ENCODE data around the gene REXO1.

DNA sequence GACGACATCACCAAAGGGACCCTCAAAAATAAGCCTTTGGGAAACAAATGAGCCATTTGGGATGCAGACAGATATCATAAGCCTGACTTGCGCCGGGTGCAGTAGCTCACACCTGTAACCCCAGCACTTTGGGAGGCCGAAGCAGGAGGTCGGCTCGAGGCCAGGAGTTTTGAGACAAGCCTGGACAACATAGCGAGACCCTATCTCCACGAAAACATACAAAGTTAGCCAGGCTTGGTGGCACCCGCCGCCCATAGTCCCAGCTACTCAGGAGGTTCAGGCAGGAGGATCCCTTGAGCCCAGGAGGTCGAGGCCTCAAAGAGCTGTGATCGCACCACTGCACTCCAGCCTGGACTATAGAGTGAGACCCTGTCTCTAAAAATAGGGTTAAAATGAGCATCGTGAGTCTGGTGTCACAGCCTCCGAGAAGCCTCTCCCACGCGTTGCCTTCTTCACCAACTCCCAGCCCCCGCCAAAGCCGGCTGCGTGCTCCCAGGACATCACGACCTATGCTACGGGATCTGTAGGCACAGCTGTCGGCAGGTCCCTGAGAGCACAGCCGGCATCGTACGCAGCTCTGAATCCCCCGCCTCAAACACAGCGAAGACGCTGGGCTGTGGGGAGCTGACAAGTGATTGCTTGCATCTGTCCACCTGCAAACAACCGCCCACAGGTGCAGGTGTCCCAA lies 1.6 kb downstream of the REXO1 start:
- TF ChIP-seq EZH2 (IDR thresholded peaks at IDR 0.05; ENCODE audit: borderline replicate concordance, low read depth, low read length, severe bottlenecking) (no peak), POLR2A (IDR thresholded peaks at IDR 0.05; ENCODE audit: low read depth, low read length) (no peak)
- TF ChIP-seq, protein P1, sequence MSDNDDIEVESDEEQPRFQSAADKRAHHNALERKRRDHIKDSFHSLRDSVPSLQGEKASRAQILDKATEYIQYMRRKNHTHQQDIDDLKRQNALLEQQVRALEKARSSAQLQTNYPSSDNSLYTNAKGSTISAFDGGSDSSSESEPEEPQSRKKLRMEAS (IDR thresholded peaks at IDR 0.05; ENCODE audit: insufficient read depth, insufficient read length) = no peak

All from endothelial cell of umbilical vein (primary cell).